ENCODE data around the gene LRIG1. TPM values are rescaled to one million over a fixed set of nuclear protein-coding genes. Genes with fewer than 3 reads are reported as not detected.

LRIG1 gene
- total and polyA plus RNA-seq, 2 of the 8 experiments (the other 6 are each of a cell fraction or from before 2014, with no cell fraction given): 78.1 to 88.7 TPM

DNA sequence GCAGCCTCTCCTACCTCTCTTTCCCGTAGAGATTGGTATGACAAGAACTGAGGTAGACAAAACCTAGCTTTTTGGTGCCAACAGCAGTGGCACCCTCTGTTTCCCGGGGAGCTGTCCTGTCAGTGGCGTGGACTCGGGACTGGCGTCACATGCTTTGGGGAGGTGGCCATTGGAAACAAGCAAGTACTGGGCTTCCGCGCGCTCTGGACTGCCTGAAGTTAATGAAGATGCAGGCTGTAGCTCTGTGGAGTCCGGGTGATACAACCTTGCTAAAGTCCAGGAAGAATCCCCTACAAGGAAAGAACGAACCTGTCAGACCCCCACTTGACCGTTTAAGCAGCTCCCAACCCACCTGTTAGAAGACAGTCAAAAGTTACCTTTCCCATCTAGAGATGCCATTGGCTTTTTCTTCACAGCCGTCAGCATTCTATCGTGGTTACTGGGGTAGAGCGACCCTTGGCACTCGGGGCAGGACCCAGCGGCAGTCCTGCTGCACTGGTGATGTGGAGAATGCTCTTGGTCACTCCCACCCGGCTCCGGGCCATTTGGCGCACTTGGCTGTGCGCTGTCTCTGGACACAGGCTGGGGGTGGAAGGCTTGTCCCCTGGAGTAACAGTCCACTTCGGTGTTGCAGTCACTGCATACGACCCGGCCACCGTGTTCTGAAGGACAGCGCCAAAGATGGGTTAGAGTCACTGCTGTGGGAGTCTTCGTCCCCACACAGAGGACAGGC, 120.5 kb downstream of the LRIG1 start:
- Histone ChIP-seq H2BK5ac (ENCODE audit: low read depth, low read length) (no peak overlapping the region), H2BK15ac (ENCODE audit: low read length) (no peak overlapping the region), H2AK5ac (ENCODE audit: low read depth, low read length) (no peak overlapping the region), H3K9ac (replicated peaks in 1 of 4; ENCODE audit: extremely low read depth in 1 of 4, low read depth in 3 of 4, low read length in 3 of 4) (no peak overlapping the region), H2BK120ac (replicated peaks; ENCODE audit: low read depth, low read length) (no peak overlapping the region), H3K27me3 (replicated peaks in 1 of 4; ENCODE audit: control insufficient read depth in 3 of 4, extremely low read depth in 1 of 4, insufficient read depth in 3 of 4, low read length in 3 of 4) (no peaks in the 10 kb centered on the region), H3K79me2 (ENCODE audit: control insufficient read depth in 1 of 2, insufficient read depth in 2 of 2, low read length in 2 of 2) (no peaks in the 10 kb centered on the region), H3K18ac (ENCODE audit: extremely low read depth, low read length) (no peak overlapping the region), H3K4me1 (replicated peaks in 1 of 4; ENCODE audit: control insufficient read depth in 3 of 4, insufficient read depth in 4 of 4, low read length in 3 of 4) (no peaks in the 10 kb centered on the region), H2BK12ac (ENCODE audit: low read depth, low read length) (no peak overlapping the region), H2BK20ac (ENCODE audit: low read length) (no peak overlapping the region), H3K23ac (ENCODE audit: insufficient read length) (no peak overlapping the region), H4K8ac (ENCODE audit: extremely low read depth, insufficient read depth, low read length) (no peak overlapping the region), H3K27ac (ENCODE audit: low read depth, low read length) (no peak overlapping the region), H3K14ac (ENCODE audit: insufficient read length) (no peak overlapping the region), H4K20me1 (replicated peaks in 1 of 2; ENCODE audit: control insufficient read depth in 1 of 2, insufficient read depth in 2 of 2, low read length in 2 of 2) (peaks cover 5 to 16% of the 10 kb centered on the region in 2 experiments), H4K91ac (replicated peaks; ENCODE audit: insufficient read length, low read length) (no peak overlapping the region), H3K79me1 (ENCODE audit: low read depth, low read length) (no peaks in the 10 kb centered on the region), H3K36me3 (ENCODE audit: control insufficient read depth in 2 of 4, insufficient read depth in 4 of 4, low read length in 3 of 4) (peaks cover 52 to 89% (median 79%) of the 10 kb centered on the region in 4 experiments), H4K5ac (ENCODE audit: insufficient read length, low read depth, low read length) (no peak overlapping the region), H2AFZ (ENCODE audit: low read length) (no peak overlapping the region), H3K4me2 (ENCODE audit: insufficient read depth in 1 of 2, low read depth in 2 of 2, low read length in 2 of 2) (no peak overlapping the region), H3K9me3 (ENCODE audit: insufficient read depth in 2 of 2, low read depth in 1 of 2, low read length in 1 of 2) (no peaks in the 10 kb centered on the region), H3K23me2 (ENCODE audit: low read depth, low read length) (no peaks in the 10 kb centered on the region), H3K56ac (replicated peaks; ENCODE audit: insufficient read length, low read depth, low read length) (no peak overlapping the region), H3K4ac (replicated peaks; ENCODE audit: insufficient read length, low read depth, low read length) (no peak overlapping the region), H3K4me3 (ENCODE audit: extremely low read depth in 1 of 4, insufficient read depth in 2 of 4, low read depth in 3 of 4, low read length in 4 of 4) (no peak overlapping the region)
- no peak for FAIRE-seq
- CTCF ChIA-PET (ENCODE audit: partially characterized antibody): interaction anchor here (0.6 to 4.5 kb wide), 6 partner anchors 13 to 144 kb away, joined by 3 to 28 read pairs (median 4); no protein-coding TSS in a partner anchor
- POLR2A ChIA-PET (ENCODE audit: partially characterized antibody): no interaction called here
- no peak for DNase-seq (ENCODE audit: low read depth in 1 of 2, low spot score in 2 of 2)
- WGBS, 2 experiments (ENCODE audit: extremely low coverage in 1 of 2, insufficient coverage in 1 of 2, insufficient read length in 1 of 2, insufficient replicate concordance in 2 of 2, low coverage in 1 of 2, low lambda C conversion rate in 2 of 2, missing lambda C conversion rate in 1 of 2): 89% methylated on average over 26 of the region's 26 CpGs; no CpG with 5 or more reads in 1 of the 2 experiments
- TF ChIP-seq BCL11A (IDR thresholded peaks at IDR 0.05; ENCODE audit: low read depth in 2 of 2, low read length in 2 of 2) (no peak), CEBPB (IDR thresholded peaks at IDR 0.05; ENCODE audit: low read depth, low read length) (no peak), NANOG (IDR thresholded peaks at IDR 0.05; ENCODE audit: insufficient read depth, low read depth, low read length, poor library complexity, severe bottlenecking) (no peak), JUND (IDR thresholded peaks at IDR 0.05; ENCODE audit: low read length) (no peak), RAD21 (IDR thresholded peaks at IDR 0.05 in 1 of 2, conservative IDR thresholded peaks at IDR 0.05 in 1 of 2; ENCODE audit: low read depth in 2 of 2, low read length in 2 of 2) (no peak), TEAD4 (IDR thresholded peaks at IDR 0.05; ENCODE audit: low read depth, low read length) (no peak), SP4 (IDR thresholded peaks at IDR 0.05; ENCODE audit: low read length) (no peak), KDM5A (IDR thresholded peaks at IDR 0.05; ENCODE audit: low read length) (no peak)
- TF ChIP-seq, protein P1, sequence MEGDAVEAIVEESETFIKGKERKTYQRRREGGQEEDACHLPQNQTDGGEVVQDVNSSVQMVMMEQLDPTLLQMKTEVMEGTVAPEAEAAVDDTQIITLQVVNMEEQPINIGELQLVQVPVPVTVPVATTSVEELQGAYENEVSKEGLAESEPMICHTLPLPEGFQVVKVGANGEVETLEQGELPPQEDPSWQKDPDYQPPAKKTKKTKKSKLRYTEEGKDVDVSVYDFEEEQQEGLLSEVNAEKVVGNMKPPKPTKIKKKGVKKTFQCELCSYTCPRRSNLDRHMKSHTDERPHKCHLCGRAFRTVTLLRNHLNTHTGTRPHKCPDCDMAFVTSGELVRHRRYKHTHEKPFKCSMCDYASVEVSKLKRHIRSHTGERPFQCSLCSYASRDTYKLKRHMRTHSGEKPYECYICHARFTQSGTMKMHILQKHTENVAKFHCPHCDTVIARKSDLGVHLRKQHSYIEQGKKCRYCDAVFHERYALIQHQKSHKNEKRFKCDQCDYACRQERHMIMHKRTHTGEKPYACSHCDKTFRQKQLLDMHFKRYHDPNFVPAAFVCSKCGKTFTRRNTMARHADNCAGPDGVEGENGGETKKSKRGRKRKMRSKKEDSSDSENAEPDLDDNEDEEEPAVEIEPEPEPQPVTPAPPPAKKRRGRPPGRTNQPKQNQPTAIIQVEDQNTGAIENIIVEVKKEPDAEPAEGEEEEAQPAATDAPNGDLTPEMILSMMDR (IDR thresholded peaks at IDR 0.05; ENCODE audit: control extremely low read depth in 1 of 3, insufficient read depth in 1 of 3, low read depth in 1 of 3, low read length in 3 of 3): no peak
- TF ChIP-seq, protein P2, sequence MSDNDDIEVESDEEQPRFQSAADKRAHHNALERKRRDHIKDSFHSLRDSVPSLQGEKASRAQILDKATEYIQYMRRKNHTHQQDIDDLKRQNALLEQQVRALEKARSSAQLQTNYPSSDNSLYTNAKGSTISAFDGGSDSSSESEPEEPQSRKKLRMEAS (IDR thresholded peaks at IDR 0.05): no peak
